ENCODE measurements around the gene WBP1L.
"Not testable (repeated sequence)": the region's sequence is repeated elsewhere in the genome, so short reads cannot be mapped to it uniquely, and the experiment has no call there.

Gene WBP1L

GRCh38 chr10:102743588-102744373, at the start of gene WBP1L:
Gene WBP1L, plus strand, starts transcription at chr10:102743948. Its CDS starts 106 bp downstream, at chr10:102744054.
- no peak for TF ChIP-seq CTCF (IDR thresholded peaks at IDR 0.05; ENCODE audit: control insufficient read depth, extremely low read depth, insufficient read depth)
- peak within 1 kb of the TSS; percentile 93 for H3K4me3 ChIP-seq (ENCODE audit: low read depth, low read length)
- peak; percentile 99 for DNase-seq (ENCODE audit: low read depth)

- H3K4me3 ChIP-seq (ENCODE audit: low read depth, low read length); DNase-seq (ENCODE audit: low read depth): not testable (repeated sequence)
Observed at GRCh38 chr10:102695401-102695800, 48.3 kb upstream of the WBP1L start.

- TF ChIP-seq CTCF (IDR thresholded peaks at IDR 0.05; ENCODE audit: control insufficient read depth, extremely low read depth, insufficient read depth), result no peak
- DNase-seq (ENCODE audit: low read depth), result no peak
- H3K4me3 ChIP-seq (ENCODE audit: low read depth, low read length), result no peak overlapping the region
Observed at GRCh38 chr10:102696736-102697135, 47.0 kb upstream of the WBP1L start.

DNA sequence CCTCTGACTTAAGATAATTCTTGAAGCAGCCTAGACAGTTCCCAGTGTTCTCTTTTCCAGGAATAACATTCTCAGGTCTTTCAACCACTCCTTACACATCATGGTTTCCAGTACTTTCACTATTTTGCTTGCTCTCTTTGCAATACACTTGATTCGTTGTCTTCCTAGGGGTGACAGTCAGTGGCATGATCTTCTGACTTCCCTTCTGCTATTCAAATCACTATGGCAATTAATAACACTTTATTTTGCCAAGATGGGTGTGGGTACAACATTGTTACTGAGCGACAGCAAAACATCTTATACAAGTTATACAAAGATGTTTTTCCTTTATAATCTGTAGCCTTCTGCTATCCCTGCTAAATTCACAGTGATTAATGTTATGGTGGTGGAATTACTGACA, 44.9 kb upstream of the WBP1L start:
- DNase-seq (ENCODE audit: low read depth), result no peak
- no peak overlapping the region for H3K4me3 ChIP-seq (ENCODE audit: low read depth, low read length)
- TF ChIP-seq CTCF (IDR thresholded peaks at IDR 0.05; ENCODE audit: control insufficient read depth, extremely low read depth, insufficient read depth), result no peak

GRCh38 chr10:102701272-102701671, 42.5 kb upstream of the WBP1L start:
- no peak overlapping the region for H3K4me3 ChIP-seq (ENCODE audit: low read depth, low read length)
- no peak for TF ChIP-seq CTCF (IDR thresholded peaks at IDR 0.05; ENCODE audit: control insufficient read depth, extremely low read depth, insufficient read depth)
- DNase-seq (ENCODE audit: low read depth), result no peak

GRCh38 chr10:102701796-102702195, 42.0 kb upstream of the WBP1L start:
- no peak overlapping the region for H3K4me3 ChIP-seq (ENCODE audit: low read depth, low read length)
- no peak for DNase-seq (ENCODE audit: low read depth)
- no peak for TF ChIP-seq CTCF (IDR thresholded peaks at IDR 0.05; ENCODE audit: control insufficient read depth, extremely low read depth, insufficient read depth)

- DNase-seq (ENCODE audit: low read depth), result no peak
- no peak overlapping the region for H3K4me3 ChIP-seq (ENCODE audit: low read depth, low read length)
- no peak for TF ChIP-seq CTCF (IDR thresholded peaks at IDR 0.05; ENCODE audit: control insufficient read depth, extremely low read depth, insufficient read depth)
Observed at GRCh38 chr10:102702742-102703141, 41.0 kb upstream of the WBP1L start.
